Urinary bladder (tissue), 4 donors: ENCODE results near the gene CACHD1. TPM values are rescaled to one million over a fixed set of nuclear protein-coding genes. Genes with fewer than 3 reads are reported as not detected.

Experiments
- DNase-seq: peaks from one replicate; pipeline ENCODE4 v3.0.0-alpha.2; 2015; ENCODE audit errors: extremely low spot score
- H3K27ac ChIP-seq: one replicate; pipeline ENCODE4 v1.5.1; 2013; ENCODE audit warnings: low read depth, mild to moderate bottlenecking, moderate library complexity
- H3K36me3 ChIP-seq: one replicate; pipeline ENCODE4 v1.6.1; 2013; ENCODE audit warnings: mild to moderate bottlenecking, moderate library complexity; ENCODE audit not compliant: insufficient read depth
- H3K4me1 ChIP-seq: one replicate; pipeline ENCODE4 v1.6.1; 2013; ENCODE audit warnings: mild to moderate bottlenecking, moderate library complexity; ENCODE audit not compliant: insufficient read depth
- H3K4me3 ChIP-seq: one replicate; pipeline ENCODE4 v1.5.1; 2013; ENCODE audit warnings: low read depth, low read length
- WGBS: extraction: QIAGEN DNeasy Blood & Tissue Kit; methylation state at CpG from one replicate; pipeline ENCODE4 v1.1.7; 2013; 5-methylcytosine and 5-hydroxymethylcytosine counted together
- polyA plus RNA-seq: library from polyadenylated mRNA; stranded (reverse); fragments of 200-250 nt; gene quantifications from one replicate; pipeline ENCODE4 v1.2.3, GENCODE V29; 2013
- total RNA-seq: library from RNA; depleted of rRNA; stranded (reverse); fragments of >200 nt; gene quantifications from one replicate; pipeline ENCODE4 v1.2.3, GENCODE V29; 2014
- donor health status: healthy with polysubstance abuse.
- donor health status: healthy.

CACHD1 gene
- total and polyA plus RNA-seq, 2 donors, result 7.5 to 22.3 TPM

DNA sequence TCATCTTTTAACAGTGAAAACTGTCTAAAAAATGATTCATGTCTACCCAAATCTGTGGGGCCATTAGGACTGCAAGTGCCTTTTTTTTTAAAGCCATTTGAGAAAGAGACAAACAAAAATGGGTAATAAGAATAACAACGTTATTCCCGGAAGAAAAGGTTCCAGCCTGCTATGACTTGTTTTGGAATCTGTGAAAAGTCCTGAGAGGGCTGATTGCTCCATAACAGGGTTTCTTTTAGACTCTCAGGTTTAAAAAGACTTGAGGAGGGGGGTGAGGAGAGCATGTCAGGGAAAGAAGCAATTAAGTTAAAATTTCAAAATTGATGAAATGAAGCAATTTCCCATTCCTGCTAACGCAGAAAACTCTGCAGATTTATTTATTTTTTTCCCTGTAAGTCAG, 56.4 kb downstream of the CACHD1 start:
- Histone ChIP-seq H3K36me3 (no peaks in the 10 kb centered on the region), H3K4me1 (peaks cover 3% of the 10 kb centered on the region), H3K27ac (no peak overlapping the region), H3K4me3 (no peak overlapping the region)
- WGBS, result 63% methylated on average over 3 of the region's 3 CpGs
- no peak for DNase-seq

DNA sequence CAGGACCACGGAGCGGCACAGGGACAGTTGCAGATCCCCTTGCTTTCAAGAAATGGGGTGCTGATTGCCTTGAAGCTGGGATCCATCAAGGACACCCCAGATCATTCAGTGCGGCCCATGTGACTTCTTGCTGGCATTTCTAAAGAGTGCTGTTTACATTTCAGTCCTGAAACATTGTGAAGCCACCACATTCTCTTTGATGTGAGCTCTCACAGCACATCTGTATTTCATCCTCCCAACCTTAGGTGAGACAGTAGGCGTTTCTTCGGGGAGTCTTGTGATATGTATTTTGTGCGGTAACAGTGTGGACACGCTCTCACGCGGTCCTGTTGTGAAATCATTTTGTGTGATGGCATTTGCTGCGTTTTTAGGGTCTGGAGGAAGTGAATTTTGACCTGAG, 57.2 kb downstream of the CACHD1 start:
- no peak for DNase-seq
- peaks cover 3% of the 10 kb centered on the region for H3K4me1 ChIP-seq
- no peaks in the 10 kb centered on the region for H3K36me3 ChIP-seq
- 76% methylated on average over 10 of the region's 10 CpGs for WGBS
- no peak overlapping the region for H3K27ac ChIP-seq
- H3K4me3 ChIP-seq, result no peak overlapping the region

DNA sequence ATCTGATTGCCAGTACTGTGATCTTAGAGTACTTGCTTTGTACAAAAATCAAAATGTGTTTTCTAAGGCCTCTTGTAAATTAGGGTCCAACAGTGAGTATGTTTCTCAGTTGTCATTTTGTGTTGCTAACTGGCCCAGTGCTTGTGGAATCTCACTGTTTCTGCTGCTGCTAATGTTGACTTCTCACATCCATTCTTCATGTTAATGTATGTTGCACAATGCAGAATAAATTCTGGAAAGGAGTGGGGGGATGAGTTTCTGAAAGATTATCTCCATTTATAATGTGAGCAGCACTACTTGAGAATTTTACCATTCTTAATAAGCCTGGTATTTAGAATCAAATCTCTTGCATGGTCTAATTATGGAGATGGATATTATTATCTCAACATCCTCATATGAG, 57.9 kb downstream of the CACHD1 start:
- Histone ChIP-seq H3K4me3 (no peak overlapping the region), H3K4me1 (peaks cover 3% of the 10 kb centered on the region), H3K27ac (no peak overlapping the region), H3K36me3 (no peaks in the 10 kb centered on the region)
- no peak for DNase-seq

DNA sequence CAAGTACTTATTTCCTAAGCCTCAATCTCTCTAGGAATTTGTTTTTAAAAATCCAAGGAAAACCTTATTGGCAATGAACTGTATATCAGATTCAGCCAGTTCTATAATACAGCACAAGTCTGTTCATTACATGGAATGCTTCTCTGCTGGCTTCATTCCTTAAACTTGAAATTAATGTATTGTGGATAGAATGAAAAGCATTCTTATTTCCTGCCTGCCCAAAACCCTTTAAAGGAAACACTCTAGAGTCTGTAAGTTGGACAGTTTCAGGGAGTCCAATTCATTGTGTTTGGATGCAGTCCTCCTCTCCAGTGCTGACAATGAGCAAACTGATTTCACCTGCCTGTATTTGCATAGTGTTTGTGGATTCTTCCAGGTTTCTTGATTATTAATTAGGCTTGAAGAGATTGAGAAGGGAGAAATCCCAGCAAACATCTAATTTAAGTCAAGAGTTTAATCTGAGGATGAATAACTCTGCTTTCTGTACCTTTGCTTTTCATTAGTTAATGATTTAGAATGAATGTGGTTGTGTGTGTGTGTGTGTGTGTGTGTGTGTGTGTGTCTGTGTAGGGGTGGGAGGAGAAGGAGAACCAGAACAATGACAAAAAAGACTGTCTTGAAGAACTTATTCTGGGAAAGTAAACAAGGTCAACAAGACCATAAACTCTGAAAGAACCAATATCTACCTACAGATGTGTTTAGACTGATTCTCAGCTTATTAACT, 61.2 kb downstream of the CACHD1 start:
- no peak for DNase-seq
- H3K4me3 ChIP-seq, result no peak overlapping the region
- H3K4me1 ChIP-seq, result no peaks in the 10 kb centered on the region
- H3K36me3 ChIP-seq, result no peaks in the 10 kb centered on the region
- H3K27ac ChIP-seq, result no peak overlapping the region

GRCh38 chr1:64532646-64533045, 62.7 kb downstream of the CACHD1 start:
- Histone ChIP-seq H3K36me3 (no peaks in the 10 kb centered on the region), H3K4me1 (no peaks in the 10 kb centered on the region), H3K27ac (no peak overlapping the region), H3K4me3 (no peak overlapping the region)
- WGBS, result 88% methylated on average over 2 of the region's 2 CpGs
- DNase-seq, result no peak

- Histone ChIP-seq H3K4me3 (no peak overlapping the region), H3K36me3 (no peaks in the 10 kb centered on the region), H3K27ac (no peak overlapping the region), H3K4me1 (no peaks in the 10 kb centered on the region)
- WGBS, result 45% methylated on average over 10 of the region's 10 CpGs
- DNase-seq, result no peak
Measured at GRCh38 chr1:64535938-64536835, 66.3 kb downstream of the CACHD1 start.

- Histone ChIP-seq H3K36me3 (no peaks in the 10 kb centered on the region), H3K4me3 (no peak overlapping the region), H3K4me1 (no peaks in the 10 kb centered on the region), H3K27ac (no peak overlapping the region)
- DNase-seq, result no peak
- WGBS, result 83% methylated on average over 8 of the region's 8 CpGs
Measured at GRCh38 chr1:64536836-64537490, 67.0 kb downstream of the CACHD1 start.

- no peaks in the 10 kb centered on the region for H3K36me3 ChIP-seq
- WGBS, result 83% methylated on average over 4 of the region's 4 CpGs
- no peaks in the 10 kb centered on the region for H3K4me1 ChIP-seq
- no peak for DNase-seq
- H3K27ac ChIP-seq, result no peak overlapping the region
- H3K4me3 ChIP-seq, result no peak overlapping the region
Measured at GRCh38 chr1:64537942-64538341, 68.0 kb downstream of the CACHD1 start.

GRCh38 chr1:64538389-64538788, 68.5 kb downstream of the CACHD1 start:
- no peak overlapping the region for H3K27ac ChIP-seq
- 75% methylated on average over 3 of the region's 3 CpGs for WGBS
- H3K4me1 ChIP-seq, result no peaks in the 10 kb centered on the region

DNA sequence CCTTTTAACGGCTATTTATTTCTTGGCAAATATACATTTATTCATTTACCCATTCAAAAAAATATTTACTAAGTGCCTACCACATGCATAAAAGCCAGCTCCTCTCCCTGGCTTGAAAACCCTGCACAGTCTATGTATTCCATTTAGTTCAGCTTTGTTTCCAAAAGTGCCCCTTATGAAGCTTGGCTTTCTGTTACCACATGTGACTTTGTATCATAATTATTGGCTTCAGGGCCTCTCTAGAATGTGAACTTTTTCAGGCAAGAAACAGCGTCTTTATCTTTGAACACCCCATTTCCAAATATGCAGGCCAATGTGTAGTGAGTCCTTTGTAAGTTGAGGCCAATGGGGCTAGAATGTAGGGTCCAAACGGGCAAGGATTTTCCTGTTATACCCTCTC, 69.4 kb downstream of the CACHD1 start:
- no peaks in the 10 kb centered on the region for H3K4me1 ChIP-seq
- H3K27ac ChIP-seq, result no peak overlapping the region
- DNase-seq, result no peak
- H3K36me3 ChIP-seq, result no peaks in the 10 kb centered on the region
- 40% methylated on average over 3 of the region's 3 CpGs for WGBS
- H3K4me3 ChIP-seq, result no peak overlapping the region

More at GRCh38 chr1:64538389-64538788, 68.5 kb downstream of the CACHD1 start:
- Histone ChIP-seq H3K4me3 (no peak overlapping the region), H3K36me3 (no peaks in the 10 kb centered on the region)
- no peak for DNase-seq

DNA sequence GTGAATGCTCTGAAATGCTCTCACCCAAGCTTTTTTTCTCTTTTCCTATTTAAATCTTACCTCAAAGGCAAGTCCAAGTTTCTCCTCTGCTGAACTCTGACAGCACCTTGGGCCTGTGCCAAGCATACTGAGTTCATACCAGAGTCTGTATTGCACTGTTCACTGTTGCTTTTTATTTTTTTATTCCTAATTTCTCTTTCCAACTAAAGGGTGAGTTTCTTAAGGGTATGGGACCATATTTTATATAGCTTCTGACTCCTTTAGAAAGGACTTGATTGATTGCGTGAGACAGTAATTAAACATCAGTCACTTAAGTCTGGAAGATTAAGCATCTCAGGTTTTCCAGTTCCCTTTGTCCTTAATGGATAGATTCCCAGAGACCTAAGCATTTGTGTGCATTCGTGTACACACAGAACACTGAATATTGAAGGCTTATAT, 69.9 kb downstream of the CACHD1 start:
- WGBS, result 67% methylated on average over 2 of the region's 2 CpGs
- Histone ChIP-seq H3K4me3 (no peak overlapping the region), H3K4me1 (no peaks in the 10 kb centered on the region), H3K36me3 (no peaks in the 10 kb centered on the region), H3K27ac (no peak overlapping the region)
- no peak for DNase-seq

- no peaks in the 10 kb centered on the region for H3K36me3 ChIP-seq
- 52% methylated on average over 6 of the region's 6 CpGs for WGBS
- H3K4me3 ChIP-seq, result no peak overlapping the region
- no peaks in the 10 kb centered on the region for H3K4me1 ChIP-seq
- no peak for DNase-seq
- H3K27ac ChIP-seq, result peak overlapping the region; percentile 41
Measured at GRCh38 chr1:64540265-64540791, 70.4 kb downstream of the CACHD1 start.

DNA sequence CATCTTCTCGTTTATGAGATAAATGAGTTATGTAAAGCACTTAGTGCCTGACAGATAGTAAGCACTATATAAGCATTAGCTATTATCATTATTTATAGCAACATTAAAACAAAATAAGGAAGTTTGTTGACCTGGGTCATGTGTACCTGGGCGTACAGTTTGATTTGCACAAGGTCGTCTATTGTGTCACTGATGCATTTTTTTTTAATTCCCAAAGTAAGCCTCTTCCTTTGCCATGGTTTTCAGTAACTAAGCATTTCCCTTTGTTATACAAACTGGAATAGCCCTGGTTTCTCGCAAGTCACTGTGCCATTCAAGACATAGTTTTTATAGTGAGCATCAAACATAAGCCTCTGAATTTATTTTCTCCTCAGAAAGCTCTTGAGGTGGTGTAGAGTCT, 72.2 kb downstream of the CACHD1 start:
- no peaks in the 10 kb centered on the region for H3K36me3 ChIP-seq
- H3K27ac ChIP-seq, result no peak overlapping the region
- no peaks in the 10 kb centered on the region for H3K4me1 ChIP-seq
- no peak for DNase-seq
- WGBS, result 75% methylated on average over 4 of the region's 4 CpGs
- no peak overlapping the region for H3K4me3 ChIP-seq
